GM21576 (cell line): ENCODE measurements around the gene SNX25.
"Not testable (repeated sequence)": the region's sequence is repeated elsewhere in the genome, so short reads cannot be mapped to it uniquely, and the experiment has no call there.

ENCODE experiments used
- ATAC-seq: cut with Tn5 transposase; IDR thresholded peaks from one replicate; pipeline ENCODE4 v1.9.1; 2021; ENCODE audit warnings: mild to moderate bottlenecking, moderate library complexity; ENCODE audit not compliant: unreplicated experiment

SNX25 gene

DNA sequence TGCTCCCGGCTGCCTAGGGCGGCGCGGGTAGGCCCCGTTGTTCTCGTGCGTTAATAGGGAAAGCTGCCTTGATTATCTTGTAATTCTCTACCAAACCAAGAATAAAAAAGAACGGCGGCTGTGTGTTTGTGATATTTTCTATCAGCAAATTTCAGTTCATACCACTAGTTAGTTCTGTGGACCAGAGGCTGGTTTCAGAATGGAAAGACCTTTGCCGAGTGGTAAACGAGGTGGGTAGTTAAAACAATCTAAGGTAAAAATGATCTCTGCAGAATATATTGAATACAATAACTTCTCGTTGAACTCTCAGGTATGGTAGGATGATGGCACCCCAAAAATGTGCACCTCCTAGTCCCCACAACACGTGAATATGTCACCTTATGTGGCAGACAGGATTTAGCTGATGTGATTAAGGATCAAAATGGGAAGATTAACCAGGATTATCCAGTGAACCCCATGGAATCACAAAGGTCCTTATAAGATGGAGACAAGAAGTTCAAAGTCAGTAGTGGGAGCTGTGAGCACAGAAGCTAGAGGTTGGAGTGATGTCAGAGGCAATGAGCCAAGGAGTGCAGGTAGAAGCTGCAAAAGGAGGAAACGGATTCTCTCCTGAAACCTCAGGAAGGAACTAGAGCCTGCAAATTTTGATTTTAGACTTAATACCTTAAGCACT, 5.0 kb upstream of the SNX25 start:
- ATAC-seq, result peak; percentile 1

DNA sequence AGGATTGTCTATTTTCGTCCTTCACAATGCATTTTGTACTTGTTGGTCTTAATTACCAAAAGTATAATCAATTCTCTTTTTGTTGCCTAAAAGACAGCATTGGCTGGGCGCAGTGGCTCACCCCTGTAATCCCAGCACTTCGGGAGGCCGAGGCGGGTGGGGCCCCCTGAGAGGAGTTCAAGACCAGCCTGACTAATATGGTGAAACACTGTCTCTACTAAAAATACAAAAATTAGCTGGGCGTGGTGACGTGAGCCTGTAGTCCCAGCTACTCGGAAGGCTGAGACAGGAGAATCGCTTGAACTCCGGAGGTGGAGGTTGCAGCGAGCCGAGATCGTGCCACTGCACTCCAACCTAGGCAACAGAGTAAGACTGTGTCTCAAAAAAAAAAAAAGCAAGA, 4.3 kb upstream of the SNX25 start:
- ATAC-seq, result not testable (repeated sequence)

DNA sequence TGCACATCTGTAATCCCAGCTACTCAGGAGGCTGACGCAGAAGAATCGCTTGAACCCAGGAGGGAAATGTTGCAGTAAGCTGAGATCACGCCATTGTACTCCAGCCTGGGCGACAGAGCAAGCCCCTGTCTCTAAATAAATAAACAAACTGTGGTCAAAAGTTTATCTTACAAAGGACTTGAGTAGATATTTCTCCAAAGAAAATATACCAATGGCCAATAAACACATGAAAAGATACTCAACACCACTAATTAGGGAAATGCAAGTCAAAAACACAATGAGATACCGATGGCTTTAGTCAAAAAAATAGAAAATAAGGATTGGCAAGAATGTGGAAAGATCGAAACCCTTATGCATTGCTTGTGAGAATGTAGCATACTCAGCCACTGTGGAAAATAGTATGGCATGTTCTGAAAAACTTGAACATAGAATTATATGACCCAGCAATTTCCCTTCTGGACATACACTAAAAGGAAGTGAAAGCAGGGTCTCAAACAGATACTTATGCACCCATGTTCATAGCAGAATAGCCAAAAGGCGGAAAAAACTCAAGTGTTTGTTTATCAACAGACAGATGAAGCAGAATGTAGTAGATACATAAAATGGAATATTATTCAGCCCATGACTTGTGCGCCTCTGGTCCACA, 3.6 kb upstream of the SNX25 start:
- no peak for ATAC-seq

DNA sequence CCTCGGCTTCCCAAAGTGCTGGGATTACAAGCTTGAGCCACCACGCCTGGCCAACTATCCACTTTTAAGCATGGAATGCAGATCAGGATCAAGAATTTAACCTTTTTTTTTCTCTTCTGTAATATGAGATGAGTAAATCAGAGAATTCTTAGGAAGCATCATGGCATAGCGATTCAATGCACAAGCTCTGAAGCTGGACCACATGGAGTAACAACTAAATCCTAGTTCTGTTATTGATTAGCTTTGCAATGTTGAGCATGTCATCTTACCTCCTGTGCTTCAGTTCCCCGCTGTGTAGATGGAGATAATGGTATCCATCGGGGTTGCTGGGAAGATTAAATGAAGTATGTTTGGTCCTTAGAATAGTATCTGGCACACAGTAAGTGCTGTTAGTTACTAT, 1.9 kb upstream of the SNX25 start:
- no peak for ATAC-seq

DNA sequence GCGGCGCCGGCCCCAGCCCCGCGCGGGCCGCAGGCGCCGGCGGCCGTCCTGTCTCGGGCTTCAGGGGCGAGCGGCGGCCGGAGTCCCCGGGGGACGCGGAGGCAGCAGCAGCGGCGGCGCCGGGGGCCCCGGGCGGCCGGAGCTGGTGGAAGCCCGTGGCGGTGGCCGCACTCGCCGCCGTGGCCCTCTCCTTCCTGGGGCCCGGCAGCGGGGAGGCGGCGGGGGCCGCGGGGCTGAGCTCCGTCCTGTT, 379 bp downstream of the SNX25 start:
- peak; percentile 7 for ATAC-seq

DNA sequence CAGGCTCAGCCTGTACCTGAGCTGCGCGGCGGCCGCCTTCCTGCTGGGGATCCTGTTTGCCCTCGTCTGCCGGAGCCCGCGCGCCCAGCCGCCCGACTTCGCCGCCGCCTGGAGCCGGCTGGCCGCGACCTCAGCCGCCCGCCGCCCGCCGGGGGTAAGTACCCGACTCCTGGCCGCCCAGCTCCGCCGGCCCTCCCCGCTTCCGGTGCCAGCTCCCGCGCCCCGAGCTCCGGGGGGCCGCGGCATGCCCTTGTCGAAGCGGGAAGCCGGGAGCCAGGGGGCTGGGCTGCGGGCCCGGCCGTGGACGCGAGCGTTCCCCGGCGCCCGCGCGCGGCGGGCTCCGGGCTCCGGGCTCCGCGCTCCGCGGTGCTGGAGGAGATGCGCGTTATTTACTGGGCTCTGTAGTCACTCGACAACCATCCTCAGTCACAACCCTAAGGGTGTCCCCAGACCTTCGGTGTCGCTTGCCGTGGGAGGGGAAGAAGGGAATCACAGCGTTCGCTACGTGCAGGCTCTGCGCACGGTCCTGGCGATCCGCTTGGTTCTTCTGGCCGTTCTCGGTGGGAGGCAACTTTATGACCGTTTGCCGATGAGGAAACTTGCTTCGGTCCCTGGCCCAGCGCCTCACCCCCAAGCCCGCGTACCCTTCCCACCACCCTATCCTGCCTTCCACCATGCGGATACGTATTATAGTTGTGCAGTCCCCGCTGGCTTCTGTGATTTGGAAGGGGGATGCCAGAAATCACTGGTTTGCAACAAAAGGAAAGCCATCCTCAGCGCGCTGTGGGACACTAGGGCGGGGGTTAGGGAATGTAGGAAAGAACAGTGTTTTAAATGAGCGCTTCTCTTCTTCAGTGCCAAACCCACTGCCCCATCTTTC, 944 bp downstream of the SNX25 start:
- peak; percentile 1 for ATAC-seq

DNA sequence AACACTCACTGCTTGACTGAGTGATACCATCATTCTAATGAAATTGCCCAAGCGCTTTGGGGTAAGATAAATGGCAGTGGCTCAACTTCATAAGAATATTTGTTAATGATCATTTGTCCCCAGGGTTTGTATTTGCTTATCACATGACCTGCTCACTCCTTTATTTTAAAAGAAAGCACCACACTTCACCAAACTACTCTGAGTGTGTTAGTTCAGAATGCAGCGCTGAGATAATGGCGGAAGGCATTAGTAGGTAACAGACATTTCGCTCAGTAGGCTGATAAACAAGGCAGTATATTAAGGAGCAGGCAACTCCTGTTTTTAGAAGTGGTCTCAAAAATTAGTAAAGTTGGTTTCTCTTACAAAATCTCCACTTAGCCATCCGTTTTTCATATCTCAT, 1.6 kb downstream of the SNX25 start:
- no peak for ATAC-seq

DNA sequence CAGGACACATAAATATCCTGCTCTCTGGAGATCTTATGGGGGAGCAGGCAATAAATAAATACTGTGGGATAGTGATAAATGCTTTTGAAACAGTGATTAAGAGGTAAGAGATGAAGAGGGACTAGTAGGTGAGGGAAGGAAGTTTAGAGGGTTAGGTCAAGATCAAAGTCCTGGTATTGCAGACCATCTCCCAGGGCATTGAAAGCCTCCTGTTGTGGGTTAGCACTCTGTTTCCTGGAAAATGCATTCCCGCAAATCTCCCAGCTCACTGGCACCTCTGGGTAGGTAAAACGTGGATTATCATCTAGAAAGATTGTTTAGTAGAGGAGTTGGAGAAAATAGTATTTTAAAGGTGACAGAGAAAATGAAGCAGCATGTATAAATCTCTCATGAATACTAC, 2.2 kb downstream of the SNX25 start:
- no peak for ATAC-seq

DNA sequence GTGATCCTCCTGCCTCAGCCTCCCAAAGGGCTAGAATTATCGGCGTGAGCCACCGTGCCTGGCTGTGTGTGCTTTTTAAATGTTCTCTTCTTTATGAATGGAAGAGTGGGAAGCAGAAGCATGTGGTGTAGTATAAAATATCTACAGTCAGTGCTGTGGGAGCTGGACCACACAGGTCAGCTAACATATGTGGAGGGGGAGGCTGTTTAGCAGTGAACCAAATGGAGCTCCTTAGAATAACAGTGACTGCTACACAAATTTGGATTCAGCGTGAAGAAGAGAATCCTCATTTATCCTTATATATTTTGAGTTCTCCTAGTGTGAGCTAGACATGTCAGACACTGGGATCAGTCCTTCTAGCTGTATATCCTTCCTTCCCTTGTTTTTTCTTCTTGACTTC, 3.2 kb downstream of the SNX25 start:
- ATAC-seq, result no peak

DNA sequence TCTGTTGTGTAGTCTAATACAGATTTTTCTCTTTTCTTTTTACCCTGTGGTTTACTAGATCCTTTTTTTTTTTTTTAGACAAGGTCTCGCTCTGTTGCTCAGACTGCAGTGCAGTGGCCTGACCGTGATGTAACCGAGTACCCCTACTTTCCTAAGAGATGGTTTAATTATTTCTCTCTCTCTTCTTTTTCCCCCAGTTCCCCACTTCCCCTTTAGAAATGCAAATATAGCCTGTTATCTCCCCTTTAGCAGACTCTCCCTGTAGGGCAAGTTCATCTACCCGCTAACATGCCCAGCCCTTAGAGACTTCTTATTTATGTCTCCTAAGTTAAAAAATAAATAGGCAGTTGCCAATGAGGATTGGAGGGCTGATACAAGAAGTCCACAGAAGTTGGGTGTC, 4.5 kb downstream of the SNX25 start:
- peak; percentile 41 for ATAC-seq

DNA sequence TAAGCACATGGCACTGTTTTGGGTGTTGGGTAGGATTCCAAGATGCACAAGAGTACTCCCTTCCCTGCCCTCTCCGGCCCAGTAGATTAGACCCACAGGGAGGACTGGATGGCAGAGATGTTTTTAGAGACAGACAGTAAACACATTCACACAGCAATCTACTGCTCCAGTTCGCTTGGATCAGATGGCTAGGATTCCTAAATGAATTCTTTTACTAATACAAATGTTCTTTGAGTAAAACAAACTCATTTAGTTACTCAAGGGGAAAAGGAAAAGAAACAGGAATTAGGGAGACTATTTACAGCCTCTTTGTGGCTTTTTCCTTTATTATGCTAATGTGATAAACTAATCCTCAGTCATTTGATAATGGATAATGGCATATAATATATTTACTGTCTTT, 5.9 kb downstream of the SNX25 start:
- no peak for ATAC-seq

DNA sequence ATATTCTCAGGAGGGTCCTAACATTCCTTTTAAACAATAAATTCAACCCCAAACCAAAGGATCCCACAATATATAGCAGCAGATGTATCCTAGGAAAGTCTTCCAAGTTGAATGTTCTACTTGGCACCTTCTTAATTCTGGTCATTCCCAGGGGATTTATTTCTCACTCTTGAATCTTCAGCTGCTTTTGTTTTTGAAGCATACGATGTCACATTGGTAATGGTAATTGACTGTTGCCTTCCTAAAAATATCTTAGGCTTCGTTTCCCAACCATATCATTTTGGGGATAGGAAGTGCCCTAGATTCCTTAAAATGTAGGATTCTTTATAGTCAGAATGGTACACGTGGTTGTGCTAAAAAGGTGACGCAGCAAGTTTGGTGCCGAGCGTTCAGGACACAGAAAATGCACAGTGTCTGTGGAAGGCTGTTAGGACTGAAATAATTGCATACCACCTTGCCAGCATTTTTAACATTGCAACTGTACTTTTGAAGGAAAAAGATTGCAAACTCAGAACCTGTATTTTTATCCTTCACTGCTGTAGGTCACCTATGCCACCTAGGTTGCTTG, 8.1 kb downstream of the SNX25 start:
- no peak for ATAC-seq

DNA sequence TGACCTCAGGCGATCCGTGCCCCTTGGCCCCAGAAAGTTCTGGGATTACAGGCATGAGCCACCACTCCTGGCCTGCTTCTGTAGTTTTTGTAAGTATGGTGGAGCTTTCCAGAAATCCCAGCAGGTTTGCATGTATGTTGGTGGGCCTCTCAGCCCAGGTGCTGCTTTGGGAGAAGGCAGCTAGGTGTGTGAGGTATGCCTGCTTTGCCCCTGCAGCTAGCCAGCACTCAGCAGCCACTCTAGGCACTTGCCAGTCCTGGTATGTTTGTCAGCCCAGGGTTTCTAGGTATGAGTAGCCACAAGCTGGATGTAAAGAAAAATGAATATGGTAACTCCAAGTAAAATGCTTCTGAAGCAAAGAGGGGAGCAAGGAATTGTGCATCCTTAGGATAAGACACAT, 8.9 kb downstream of the SNX25 start:
- no peak for ATAC-seq

DNA sequence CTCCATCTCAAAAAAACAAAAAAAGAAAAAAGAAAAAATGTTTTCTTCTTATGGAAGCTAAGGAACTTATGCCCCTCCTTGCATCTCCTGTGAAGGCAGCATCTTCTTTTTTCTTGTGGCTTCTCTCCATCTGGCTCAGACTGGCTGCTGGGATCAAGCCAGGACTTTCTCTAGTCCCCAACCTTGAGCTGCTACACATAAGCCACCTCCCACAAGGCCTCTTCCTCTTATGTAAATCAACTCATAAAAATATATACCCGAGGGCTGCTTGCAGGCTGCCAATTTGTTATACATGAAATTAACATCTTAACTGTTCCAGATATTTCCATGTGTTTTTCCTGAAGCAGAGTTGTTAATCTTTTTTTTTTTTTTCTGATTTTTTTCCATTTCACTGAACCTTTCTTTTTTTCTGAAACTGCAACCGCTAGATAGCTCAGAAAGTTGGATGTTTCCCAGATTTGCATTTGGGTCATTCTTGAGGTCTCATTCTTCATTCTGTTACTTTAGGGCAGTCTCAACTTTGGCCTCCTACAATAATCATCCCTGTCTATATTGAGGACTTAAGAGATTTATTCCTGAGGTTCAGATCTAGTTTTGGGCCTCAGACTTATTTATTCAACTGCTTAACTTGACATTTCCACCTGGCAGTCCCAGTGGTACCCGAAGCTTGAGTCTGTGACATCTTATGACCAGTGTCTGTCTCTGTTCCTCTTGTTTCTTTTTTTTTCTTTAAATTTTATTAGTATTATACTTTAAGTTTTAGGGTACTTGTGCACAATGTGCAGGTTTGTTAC, 10.3 kb downstream of the SNX25 start:
- ATAC-seq, result peak; percentile 66

DNA sequence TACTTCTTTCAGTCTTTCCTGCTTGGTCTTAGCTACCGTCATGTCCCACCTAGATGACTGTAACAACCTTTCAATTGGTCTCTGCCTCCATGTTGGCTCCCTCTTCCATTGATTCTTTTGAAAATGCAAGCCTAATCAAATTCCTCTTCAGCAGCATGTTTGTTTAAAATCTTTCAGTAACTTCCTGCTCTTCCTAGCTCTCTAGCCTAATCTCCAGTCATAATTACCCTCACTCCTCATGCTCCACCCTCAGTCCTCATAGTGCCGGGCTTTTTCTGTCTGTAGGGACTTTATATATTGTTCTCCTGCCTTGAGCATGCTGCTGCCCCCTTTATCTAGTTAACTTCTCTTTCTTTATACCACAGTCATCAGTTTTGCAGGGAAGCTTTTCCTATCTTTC, 12.1 kb downstream of the SNX25 start:
- ATAC-seq, result no peak

DNA sequence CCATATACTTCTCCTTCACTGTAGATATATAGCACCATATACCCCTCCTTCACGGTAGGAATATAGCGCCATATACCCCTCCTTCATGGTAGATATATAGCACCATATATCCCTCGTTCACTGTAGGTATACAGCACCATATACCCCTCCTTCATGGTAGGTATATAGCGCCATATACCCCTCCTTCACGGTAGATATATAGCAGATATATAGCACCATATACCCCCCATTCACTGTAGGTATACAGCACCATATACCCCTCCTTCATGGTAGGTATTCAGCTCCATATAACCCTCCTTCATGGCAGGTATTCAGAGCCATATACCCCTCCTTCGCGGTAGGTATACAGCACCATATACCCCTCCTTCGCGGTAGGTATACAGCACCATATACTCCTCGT, 12.5 kb downstream of the SNX25 start:
- no peak for ATAC-seq

DNA sequence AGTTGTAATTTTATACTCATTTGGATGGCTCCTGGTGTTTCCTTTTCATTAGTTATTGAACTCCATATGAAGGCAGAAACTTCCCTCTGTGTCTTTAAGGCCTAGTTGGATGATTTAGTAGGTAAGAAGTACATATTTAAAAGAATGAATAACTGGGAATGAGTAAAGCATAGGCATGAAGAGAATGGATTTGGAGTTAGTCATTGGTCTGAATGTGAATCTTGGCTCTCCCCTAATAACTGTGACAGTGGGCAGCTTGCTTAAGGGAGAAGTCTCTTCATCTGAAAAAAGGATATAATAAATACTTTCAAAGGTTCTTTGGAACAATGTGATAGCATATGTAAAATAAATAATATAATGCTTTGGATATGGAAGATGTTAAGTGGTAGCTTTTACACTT, 13.2 kb downstream of the SNX25 start:
- ATAC-seq, result no peak

DNA sequence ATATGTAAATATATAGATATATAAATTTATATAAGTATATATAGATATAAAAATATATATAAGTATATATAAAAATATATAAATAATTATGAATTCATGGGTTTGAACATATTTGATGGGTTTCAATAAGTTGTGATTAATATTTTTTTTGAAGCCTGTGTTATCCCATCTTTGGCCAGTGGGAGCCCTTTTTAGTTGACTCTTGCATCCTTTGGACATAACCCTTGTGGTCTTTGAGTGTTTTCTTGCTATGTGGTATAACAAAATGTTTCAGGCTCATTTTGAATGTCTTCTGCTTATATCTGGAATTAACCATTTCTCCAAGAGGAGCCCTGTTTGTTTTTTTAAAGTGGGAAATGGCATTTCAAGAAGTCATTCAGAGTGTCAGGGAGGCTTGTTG, 15.2 kb downstream of the SNX25 start:
- ATAC-seq, result no peak

DNA sequence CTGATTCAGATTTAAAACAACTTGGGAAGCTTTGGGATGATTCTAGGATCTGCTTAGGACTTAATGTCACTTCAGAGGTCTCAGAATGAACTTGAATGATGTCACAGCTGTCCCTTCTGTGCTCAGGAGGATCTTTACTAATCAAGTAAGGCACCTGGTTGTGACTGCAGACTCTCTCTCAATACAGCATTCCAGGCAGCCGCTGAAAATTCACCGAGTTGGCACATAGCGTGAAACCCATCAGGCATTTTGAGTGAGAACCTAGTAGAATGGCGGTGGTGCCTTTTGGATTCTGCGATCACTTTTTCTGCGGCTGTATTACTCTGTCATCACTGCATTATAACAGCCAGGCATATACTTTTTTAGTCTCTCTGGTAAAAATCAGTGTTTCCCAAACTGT, 16.5 kb downstream of the SNX25 start:
- no peak for ATAC-seq

DNA sequence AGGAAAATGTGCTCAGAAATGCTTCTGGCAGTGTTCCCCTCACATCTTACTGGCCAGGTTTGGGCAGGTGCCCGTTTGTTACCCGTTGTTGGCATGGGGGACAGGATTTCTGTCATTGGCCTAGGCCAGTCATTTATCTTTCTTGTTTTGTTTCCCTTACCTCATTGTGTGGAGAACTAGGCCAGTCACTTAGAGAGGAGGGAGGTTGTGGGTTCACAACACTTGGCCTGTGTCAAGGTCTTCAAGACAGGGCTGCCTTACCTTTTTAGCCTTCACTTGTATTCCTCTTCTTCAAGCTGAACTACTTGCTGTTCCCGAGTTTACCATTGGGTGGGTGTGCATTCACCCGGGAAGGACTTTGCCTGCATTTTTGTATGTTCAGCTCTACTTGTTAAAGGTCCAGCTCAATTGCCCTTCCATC, 17.7 kb downstream of the SNX25 start:
- no peak for ATAC-seq

DNA sequence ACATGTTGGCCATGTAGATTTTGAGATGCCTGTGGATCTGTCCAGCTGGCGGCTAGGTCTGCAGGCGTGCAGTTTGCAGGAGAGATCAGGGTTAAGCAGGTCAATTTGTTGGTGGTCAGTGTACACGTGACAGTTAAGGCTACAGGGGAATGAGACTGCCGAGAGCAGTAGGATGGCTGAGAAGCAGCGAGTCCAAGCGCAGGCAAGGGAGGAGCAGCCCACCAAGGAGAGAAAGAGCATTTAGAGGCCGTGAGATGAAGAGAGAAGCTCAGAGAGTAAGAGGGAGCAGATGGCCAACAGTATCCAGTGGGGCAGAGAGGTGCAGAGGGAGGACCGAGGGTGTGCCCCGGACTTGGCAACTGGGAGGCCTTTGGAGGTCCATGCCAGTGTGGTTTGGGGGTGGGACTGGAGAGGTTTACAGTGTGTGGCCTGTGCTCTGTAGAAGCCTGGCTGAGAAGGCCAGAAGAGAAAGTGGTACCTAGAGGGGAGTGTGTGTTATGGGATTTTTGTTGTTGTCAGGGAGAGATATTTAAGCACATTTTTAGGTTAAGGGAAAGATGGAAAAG, 18.4 kb downstream of the SNX25 start:
- ATAC-seq, result no peak
